Caco-2 (cell line): ENCODE measurements around the gene PPFIBP2. TPM values are rescaled to one million over a fixed set of nuclear protein-coding genes. Genes with fewer than 3 reads are reported as not detected.

ENCODE experiments used
- BruUV-seq: library from RNA; stranded (reverse); fragments of 400-500 nt; replicated peaks from 2 replicates; lab custom pipeline; 2021; lab: Mats Ljungman, UMichigan
- CTCF ChIA-PET: fragments of 300-600 bp; sonication (Branson Sonifier 250); formaldehyde crosslinking; loops from one replicate; lab custom pipeline; 2022; ENCODE audit warnings: antibody characterized with exemption; lab: Charles Lee
- POLR2A ChIA-PET: fragments of 300-600 bp; sonication (Branson Sonifier 250); formaldehyde crosslinking; loops from one replicate; lab custom pipeline; 2022; ENCODE audit warnings: antibody characterized with exemption; lab: Charles Lee
- DNase-seq, 2 experiments: peaks; one replicate each; pipeline versions ENCODE4 v3.0.0 to v3.0.0-alpha.2; 2020 to 2022
- H3K27me3 ChIP-seq: replicated peaks from 2 replicates; pipeline ENCODE4 v1.6.0; 2011; ENCODE audit warnings: low read length; ENCODE audit not compliant: control insufficient read depth, insufficient read depth
- H3K36me3 ChIP-seq: 2 replicates; pipeline ENCODE4 v1.5.1; 2011; ENCODE audit warnings: low read length; ENCODE audit not compliant: control insufficient read depth, insufficient read depth
- H3K4me1 ChIP-seq: fragments of 250-450 bp; sonication (Bioruptor Pico); 2 replicates; pipeline ENCODE4 v1.5.1; 2020; ENCODE audit warnings: mild to moderate bottlenecking
- H3K4me3 ChIP-seq: 2 replicates; pipeline ENCODE4 v1.5.1; 2011; ENCODE audit warnings: low read depth, mild to moderate bottlenecking, control low read depth, low read length
- H3K9me3 ChIP-seq: fragments of 250-450 bp; sonication (Bioruptor Pico); 2 replicates; pipeline ENCODE4 v1.5.1; 2020; ENCODE audit warnings: mild to moderate bottlenecking, moderate library complexity
- H3K27ac Mint-ChIP-seq: one replicate; pipeline ENCODE4 v1.8.0; 2022; ENCODE audit warnings: mixed read lengths; ENCODE audit not compliant: unreplicated experiment
- H3K27me3 Mint-ChIP-seq: one replicate; pipeline ENCODE4 v1.8.0; 2022; ENCODE audit warnings: mixed read lengths; ENCODE audit not compliant: insufficient read depth, unreplicated experiment
- H3K36me3 Mint-ChIP-seq: one replicate; pipeline ENCODE4 v1.8.0; 2022; ENCODE audit warnings: mild to moderate bottlenecking, mixed read lengths; ENCODE audit not compliant: insufficient read depth, unreplicated experiment
- H3K4me1 Mint-ChIP-seq: one replicate; pipeline ENCODE4 v1.8.0; 2022; ENCODE audit warnings: low read depth, mixed read lengths; ENCODE audit not compliant: unreplicated experiment
- H3K4me3 Mint-ChIP-seq: one replicate; pipeline ENCODE4 v1.8.0; 2022; ENCODE audit warnings: mild to moderate bottlenecking, moderate library complexity, mixed read lengths; ENCODE audit not compliant: unreplicated experiment
- H3K9me3 Mint-ChIP-seq: one replicate; pipeline ENCODE4 v1.8.0; 2022; ENCODE audit warnings: mixed read lengths; ENCODE audit not compliant: unreplicated experiment
- intact Hi-C: fragments of 100-400 bp; cut with micrococcal nuclease; formaldehyde crosslinking; loops from one replicate; pipeline ENCODE4 v1.10.0; 2022; ENCODE audit not compliant: unreplicated experiment
- total RNA-seq: library from RNA; stranded (reverse); gene quantifications from 2 replicates; pipeline ENCODE4 v1.2.3, GENCODE V29; 2022
- TF ChIP-seq, protein P1 (sequence below), 2 experiments: fragments of 200-600 bp in 1 of 2; IDR thresholded peaks; 1 replicate in 1 of 2; 2 replicates in 1 of 2; pipeline versions ENCODE4 v1.5.1 to v1.8.0; 2011 to 2022; ENCODE audit warnings: antibody characterized with exemption in 1 of 2, control low read depth in 1 of 2, inconsistent platforms in 1 of 2, low read depth in 1 of 2, low read length in 1 of 2, mild to moderate bottlenecking in 1 of 2, moderate library complexity in 1 of 2; ENCODE audit not compliant: insufficient read depth in 1 of 2, severe bottlenecking in 1 of 2, unreplicated experiment in 1 of 2

Gene PPFIBP2
- total RNA-seq, 1 experiment from 2014 or later = 72.5 TPM

DNA sequence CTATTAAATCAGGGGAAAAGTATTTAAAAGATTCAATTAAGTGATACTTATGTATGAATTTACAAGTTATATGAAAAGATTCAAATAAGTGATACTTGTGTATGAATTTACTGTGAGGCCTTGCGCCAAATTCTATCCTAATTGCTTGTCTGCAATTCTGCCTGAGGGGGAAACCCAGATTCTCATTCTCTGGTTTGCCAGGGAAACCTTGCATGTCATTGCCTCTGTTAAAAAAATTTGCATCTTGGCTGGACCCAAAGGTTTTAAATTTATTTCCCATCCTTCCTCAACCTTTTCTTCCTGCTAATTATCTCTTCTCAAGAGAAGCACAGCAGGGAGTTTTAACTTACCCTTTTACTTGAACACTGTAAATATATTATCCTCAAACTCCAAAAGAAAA is 14.7 kb upstream of the PPFIBP2 start:
- no peak overlapping the region for H3K4me3 ChIP-seq
- ChIA-PET POLR2A (no interaction called here), CTCF (no interaction called here)
- Mint-ChIP-seq H3K4me3 (no peak overlapping the region), H3K27me3 (peaks cover 2% of the 10 kb centered on the region), H3K4me1 (peaks cover 12% of the 10 kb centered on the region), H3K36me3 (no peaks in the 10 kb centered on the region), H3K9me3 (no peaks in the 10 kb centered on the region), H3K27ac (no peak overlapping the region)
- H3K27me3 ChIP-seq = no peaks in the 10 kb centered on the region
- intact Hi-C loops = no loop called here
- no TSS peak for BruUV-seq
- no peak for DNase-seq
- no peaks in the 10 kb centered on the region for H3K36me3 ChIP-seq
- H3K4me1 ChIP-seq = peaks cover 10% of the 10 kb centered on the region
- H3K9me3 ChIP-seq = no peaks in the 10 kb centered on the region
- TF ChIP-seq, protein P1, sequence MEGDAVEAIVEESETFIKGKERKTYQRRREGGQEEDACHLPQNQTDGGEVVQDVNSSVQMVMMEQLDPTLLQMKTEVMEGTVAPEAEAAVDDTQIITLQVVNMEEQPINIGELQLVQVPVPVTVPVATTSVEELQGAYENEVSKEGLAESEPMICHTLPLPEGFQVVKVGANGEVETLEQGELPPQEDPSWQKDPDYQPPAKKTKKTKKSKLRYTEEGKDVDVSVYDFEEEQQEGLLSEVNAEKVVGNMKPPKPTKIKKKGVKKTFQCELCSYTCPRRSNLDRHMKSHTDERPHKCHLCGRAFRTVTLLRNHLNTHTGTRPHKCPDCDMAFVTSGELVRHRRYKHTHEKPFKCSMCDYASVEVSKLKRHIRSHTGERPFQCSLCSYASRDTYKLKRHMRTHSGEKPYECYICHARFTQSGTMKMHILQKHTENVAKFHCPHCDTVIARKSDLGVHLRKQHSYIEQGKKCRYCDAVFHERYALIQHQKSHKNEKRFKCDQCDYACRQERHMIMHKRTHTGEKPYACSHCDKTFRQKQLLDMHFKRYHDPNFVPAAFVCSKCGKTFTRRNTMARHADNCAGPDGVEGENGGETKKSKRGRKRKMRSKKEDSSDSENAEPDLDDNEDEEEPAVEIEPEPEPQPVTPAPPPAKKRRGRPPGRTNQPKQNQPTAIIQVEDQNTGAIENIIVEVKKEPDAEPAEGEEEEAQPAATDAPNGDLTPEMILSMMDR (IDR thresholded peaks at IDR 0.05; ENCODE audit: insufficient read depth in 1 of 2, low read depth in 1 of 2, low read length in 1 of 2, severe bottlenecking in 1 of 2, unreplicated experiment in 1 of 2) = no peak

DNA sequence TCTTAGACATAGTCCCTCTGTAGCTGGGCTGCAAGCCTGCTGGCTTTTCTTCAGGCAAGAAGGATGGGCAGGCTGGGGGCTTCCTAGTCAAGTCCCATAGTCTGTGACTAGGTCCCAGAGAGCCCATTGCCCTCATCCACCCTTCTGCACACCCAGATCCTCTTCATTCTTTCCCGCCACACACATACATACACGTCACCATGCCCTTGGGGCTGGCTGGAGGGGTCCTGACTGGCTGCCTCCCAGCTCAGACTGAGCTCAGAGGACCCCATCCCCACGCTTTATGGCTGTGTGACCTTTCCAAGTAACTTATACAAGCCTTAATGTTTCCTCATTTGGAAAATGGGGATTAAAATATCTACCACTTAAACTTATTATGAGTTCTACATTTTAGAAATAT is 13.5 kb upstream of the PPFIBP2 start:
- no peak overlapping the region for H3K4me3 Mint-ChIP-seq
- H3K27ac Mint-ChIP-seq = no peak overlapping the region
- Histone ChIP-seq H3K4me1 (no peaks in the 10 kb centered on the region), H3K36me3 (no peaks in the 10 kb centered on the region), H3K4me3 (no peak overlapping the region), H3K27me3 (no peaks in the 10 kb centered on the region), H3K9me3 (no peaks in the 10 kb centered on the region)
- POLR2A ChIA-PET = no interaction called here
- no peak for DNase-seq
- BruUV-seq = no TSS peak
- H3K4me1 Mint-ChIP-seq = no peaks in the 10 kb centered on the region
- H3K27me3 Mint-ChIP-seq = peaks cover 2% of the 10 kb centered on the region
- no peaks in the 10 kb centered on the region for H3K9me3 Mint-ChIP-seq
- TF ChIP-seq, protein P1 (IDR thresholded peaks at IDR 0.05; ENCODE audit: insufficient read depth in 1 of 2, low read depth in 1 of 2, low read length in 1 of 2, severe bottlenecking in 1 of 2, unreplicated experiment in 1 of 2) = no peak
- no peaks in the 10 kb centered on the region for H3K36me3 Mint-ChIP-seq
- CTCF ChIA-PET = no interaction called here
- intact Hi-C loops = no loop called here

DNA sequence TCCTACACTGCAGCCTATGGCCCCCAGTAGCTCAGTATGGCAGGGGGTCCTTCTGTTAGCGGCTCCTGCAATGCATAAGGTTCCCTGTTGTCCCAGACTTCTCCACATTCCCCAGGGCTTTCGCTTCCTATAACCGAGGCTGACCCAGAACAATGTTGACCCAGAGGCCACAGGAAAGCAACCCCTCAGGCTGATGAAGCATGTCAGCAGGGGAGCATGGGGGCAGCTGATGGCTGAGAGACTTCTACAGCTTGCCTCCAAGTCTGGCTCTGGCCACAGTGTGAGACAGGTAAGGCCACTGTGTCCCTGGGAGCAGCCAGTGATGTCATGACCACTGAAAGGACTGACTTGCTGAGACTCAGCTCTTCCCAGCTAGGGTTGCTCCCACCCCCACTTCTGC is 12.5 kb upstream of the PPFIBP2 start:
- TF ChIP-seq, protein P1 (IDR thresholded peaks at IDR 0.05; ENCODE audit: insufficient read depth in 1 of 2, low read depth in 1 of 2, low read length in 1 of 2, severe bottlenecking in 1 of 2, unreplicated experiment in 1 of 2) = no peak
- Mint-ChIP-seq H3K4me3 (no peak overlapping the region), H3K27me3 (peaks cover 2% of the 10 kb centered on the region), H3K4me1 (no peaks in the 10 kb centered on the region), H3K36me3 (no peaks in the 10 kb centered on the region), H3K27ac (no peak overlapping the region), H3K9me3 (no peaks in the 10 kb centered on the region)
- ChIA-PET CTCF (no interaction called here), POLR2A (no interaction called here)
- H3K4me3 ChIP-seq = no peak overlapping the region
- no peaks in the 10 kb centered on the region for H3K9me3 ChIP-seq
- no TSS peak for BruUV-seq
- H3K36me3 ChIP-seq = no peaks in the 10 kb centered on the region
- no peaks in the 10 kb centered on the region for H3K27me3 ChIP-seq
- no peaks in the 10 kb centered on the region for H3K4me1 ChIP-seq
- intact Hi-C loops = no loop called here
- no peak for DNase-seq
